Loucy (cell line): ENCODE results near the gene PIGX.

Experiments used
- H2AFZ ChIP-seq: fragments of 200-600 bp; sonication (generic); 2 replicates; pipeline ENCODE4 v1.6.0; 2016; ENCODE audit warnings: antibody characterized with exemption, mild to moderate bottlenecking, low read length, moderate library complexity
- H3F3A ChIP-seq: fragments of 200-600 bp; 2 replicates; pipeline ENCODE4 v1.6.0; 2016; ENCODE audit warnings: antibody characterized with exemption, low read depth, mild to moderate bottlenecking
- H3K27me3 ChIP-seq: fragments of 200-600 bp; sonication (generic); 2 replicates; pipeline ENCODE4 v1.6.1; 2014; ENCODE audit warnings: low read length, mild to moderate bottlenecking; ENCODE audit not compliant: insufficient read depth, poor library complexity, severe bottlenecking
- H3K36me3 ChIP-seq: fragments of 200-600 bp; sonication (generic); 2 replicates; pipeline ENCODE4 v1.6.1; 2016; ENCODE audit warnings: low read length; ENCODE audit not compliant: insufficient read depth
- H3K4me1 ChIP-seq: fragments of 200-600 bp; sonication (generic); 2 replicates; pipeline ENCODE4 v1.5.1; 2014; ENCODE audit warnings: low read length, mild to moderate bottlenecking; ENCODE audit not compliant: insufficient read depth, poor library complexity, severe bottlenecking
- H3K4me2 ChIP-seq: fragments of 200-600 bp; sonication (generic); 2 replicates; pipeline ENCODE4 v1.6.0; 2014; ENCODE audit warnings: antibody characterized with exemption, low read length, low read depth, mild to moderate bottlenecking; ENCODE audit not compliant: poor library complexity, severe bottlenecking
- H3K4me3 ChIP-seq: fragments of 200-600 bp; sonication (generic); 2 replicates; pipeline ENCODE4 v1.5.1; 2014; ENCODE audit warnings: low read length, mild to moderate bottlenecking, mixed read lengths; ENCODE audit not compliant: poor library complexity, severe bottlenecking
- H3K79me2 ChIP-seq: fragments of 200-600 bp; sonication (generic); 2 replicates; pipeline ENCODE4 v1.6.1; 2014; ENCODE audit warnings: low read length; ENCODE audit not compliant: insufficient read depth
- H3K9ac ChIP-seq: fragments of 200-600 bp; sonication (generic); 2 replicates; pipeline ENCODE4 v1.6.0; 2014; ENCODE audit warnings: mild to moderate bottlenecking, low read depth, low read length, moderate library complexity; ENCODE audit not compliant: poor library complexity, severe bottlenecking
- H3K9me2 ChIP-seq: fragments of 200-600 bp; sonication (generic); replicated peaks from 2 replicates; pipeline ENCODE4 v1.6.1; 2016; ENCODE audit warnings: low read depth, low read length, mixed read lengths
- H3K9me3 ChIP-seq: fragments of 200-600 bp; sonication (generic); 2 replicates; pipeline ENCODE4 v1.6.1; 2014; ENCODE audit warnings: mild to moderate bottlenecking, antibody characterized with exemption, low read length, low read depth; ENCODE audit not compliant: insufficient read depth
- H4K20me1 ChIP-seq: fragments of 200-600 bp; sonication (generic); 2 replicates; pipeline ENCODE4 v1.6.0; 2014; ENCODE audit warnings: antibody characterized with exemption, low read length, mild to moderate bottlenecking; ENCODE audit not compliant: insufficient read depth, poor library complexity, severe bottlenecking
- CTCF ChIP-seq: fragments of 200-600 bp; sonication (generic); conservative IDR thresholded peaks from 2 replicates; pipeline ENCODE4 v1.5.1; 2014; ENCODE audit warnings: mild to moderate bottlenecking, antibody characterized with exemption, low read length
- EZH2phosphoT487 ChIP-seq: fragments of 200-600 bp; IDR thresholded peaks from 2 replicates; pipeline ENCODE4 v1.6.1; 2018; ENCODE audit warnings: antibody characterized with exemption, mild to moderate bottlenecking, moderate library complexity, borderline replicate concordance

Gene PIGX

GRCh38 chr3:196775938-196776337, 63.8 kb downstream of the PIGX start:
- peaks cover 10% of the 10 kb centered on the region; the same call in 1 of the 2 replicates for H3K36me3 ChIP-seq
- H3K27me3 ChIP-seq: no peaks in the 10 kb centered on the region

GRCh38 chr3:196777836-196778235, 65.7 kb downstream of the PIGX start:
- no peak overlapping the region for H3K4me3 ChIP-seq
- H3F3A ChIP-seq: no peaks in the 10 kb centered on the region
- H3K36me3 ChIP-seq: peaks cover 16% of the 10 kb centered on the region; the same call in 1 of the 2 replicates
- H3K9me3 ChIP-seq: peaks cover 5% of the 10 kb centered on the region; the same call in 1 of the 2 replicates
- no peak for TF ChIP-seq CTCF
- no peak for TF ChIP-seq EZH2phosphoT487
- peaks cover 67% of the 10 kb centered on the region for H4K20me1 ChIP-seq
- H3K4me1 ChIP-seq: peaks cover 31% of the 10 kb centered on the region
- no peak overlapping the region for H3K4me2 ChIP-seq
- no peaks in the 10 kb centered on the region for H3K9me2 ChIP-seq
- no peak overlapping the region for H2AFZ ChIP-seq
- H3K79me2 ChIP-seq: peaks cover 89% of the 10 kb centered on the region
- H3K27me3 ChIP-seq: no peaks in the 10 kb centered on the region
- no peak overlapping the region for H3K9ac ChIP-seq

More at GRCh38 chr3:196775938-196776337, 63.8 kb downstream of the PIGX start:
- Histone ChIP-seq H3K79me2 (peaks cover 93% of the 10 kb centered on the region), H4K20me1 (peaks cover 85% of the 10 kb centered on the region), H3K9me3 (peaks cover 5% of the 10 kb centered on the region; the same call in 1 of the 2 replicates), H2AFZ (no peak overlapping the region), H3K4me3 (no peak overlapping the region), H3K4me1 (peaks cover 41% of the 10 kb centered on the region), H3K4me2 (no peak overlapping the region), H3K9ac (no peak overlapping the region), H3K9me2 (no peaks in the 10 kb centered on the region), H3F3A (no peaks in the 10 kb centered on the region)
- TF ChIP-seq CTCF: no peak
- TF ChIP-seq EZH2phosphoT487: no peak

GRCh38 chr3:196778755-196779154, 66.6 kb downstream of the PIGX start:
- Histone ChIP-seq H3K9me3 (peaks cover 5% of the 10 kb centered on the region; the same call in 1 of the 2 replicates), H2AFZ (no peak overlapping the region), H3K79me2 (peaks cover 86% of the 10 kb centered on the region), H3F3A (no peaks in the 10 kb centered on the region; the same call in 1 of the 2 replicates), H3K4me1 (peaks cover 23% of the 10 kb centered on the region), H3K27me3 (no peaks in the 10 kb centered on the region), H3K9ac (no peak overlapping the region), H4K20me1 (peaks cover 58% of the 10 kb centered on the region), H3K36me3 (peaks cover 25% of the 10 kb centered on the region; the same call in 1 of the 2 replicates), H3K9me2 (no peaks in the 10 kb centered on the region), H3K4me3 (no peak overlapping the region), H3K4me2 (no peak overlapping the region)
- TF ChIP-seq CTCF: no peak
- no peak for TF ChIP-seq EZH2phosphoT487
